ENCODE measurements around the gene RTP5.

DNA sequence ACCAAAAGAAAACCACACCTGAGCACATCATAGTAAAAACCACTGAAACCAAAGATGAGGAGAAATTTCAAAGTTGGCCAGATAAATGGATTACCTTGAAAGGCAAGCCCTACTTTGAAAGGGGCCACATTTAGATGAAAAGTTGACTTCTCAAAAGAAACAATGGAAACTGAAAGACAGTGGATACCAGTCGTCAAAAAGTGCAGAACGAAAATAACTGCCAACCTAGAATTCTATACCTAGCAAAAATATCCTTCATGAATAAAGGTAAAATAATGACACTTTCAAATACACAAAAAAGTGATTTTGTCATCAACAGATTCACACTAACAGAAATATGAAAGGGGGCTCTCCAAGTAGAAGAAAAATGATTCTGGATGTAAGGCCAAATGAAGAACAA lies 42.1 kb upstream of the RTP5 start:
- TF ChIP-seq CTCF (IDR thresholded peaks at IDR 0.05) (no peak), POLR2AphosphoS5 (IDR thresholded peaks at IDR 0.05) (no peak), POLR2A (IDR thresholded peaks at IDR 0.05) (no peak), EP300 (IDR thresholded peaks at IDR 0.05) (no peak)

Data from gastroesophageal sphincter (tissue), 3 donors.